ENCODE results near the gene CPTP. TPM values are rescaled to one million over a fixed set of nuclear protein-coding genes. Genes with fewer than 3 reads are reported as not detected.
A peak's percentile ranks its signal among the peaks of the same experiment; 100 is the strongest.

The CPTP gene
- total RNA-seq, 4 donors from 2014 or later: 15.4 to 44.9 (median 31.5) TPM

GRCh38 chr1:1299686-1300351, 24.8 kb upstream of the CPTP start:
- intact Hi-C loops (cut with DNase I): no loop called here
- WGBS: 98% methylated on average over 8 of the region's 22 CpGs

GRCh38 chr1:1300352-1300739, 24.3 kb upstream of the CPTP start:
- peaks cover 4 to 48% (median 37%) of the 10 kb centered on the region in 4 donors for H3K36me3 ChIP-seq
- no peaks in the 10 kb centered on the region for H3K9me3 ChIP-seq
- no peak overlapping the region for H3K4me3 ChIP-seq
- H3K27me3 ChIP-seq: no peaks in the 10 kb centered on the region
- intact Hi-C loops (cut with DNase I): no loop called here
- DNase-seq (ENCODE audit: extremely low spot score): no peak
- WGBS: 90% methylated on average over 9 of the region's 12 CpGs
- H3K27ac ChIP-seq (replicated peaks in 1 of 4): no peak overlapping the region
- H3K4me1 ChIP-seq: peaks cover 18 to 35% (median 24%) of the 10 kb centered on the region in 4 donors
- TF ChIP-seq, protein P1, sequence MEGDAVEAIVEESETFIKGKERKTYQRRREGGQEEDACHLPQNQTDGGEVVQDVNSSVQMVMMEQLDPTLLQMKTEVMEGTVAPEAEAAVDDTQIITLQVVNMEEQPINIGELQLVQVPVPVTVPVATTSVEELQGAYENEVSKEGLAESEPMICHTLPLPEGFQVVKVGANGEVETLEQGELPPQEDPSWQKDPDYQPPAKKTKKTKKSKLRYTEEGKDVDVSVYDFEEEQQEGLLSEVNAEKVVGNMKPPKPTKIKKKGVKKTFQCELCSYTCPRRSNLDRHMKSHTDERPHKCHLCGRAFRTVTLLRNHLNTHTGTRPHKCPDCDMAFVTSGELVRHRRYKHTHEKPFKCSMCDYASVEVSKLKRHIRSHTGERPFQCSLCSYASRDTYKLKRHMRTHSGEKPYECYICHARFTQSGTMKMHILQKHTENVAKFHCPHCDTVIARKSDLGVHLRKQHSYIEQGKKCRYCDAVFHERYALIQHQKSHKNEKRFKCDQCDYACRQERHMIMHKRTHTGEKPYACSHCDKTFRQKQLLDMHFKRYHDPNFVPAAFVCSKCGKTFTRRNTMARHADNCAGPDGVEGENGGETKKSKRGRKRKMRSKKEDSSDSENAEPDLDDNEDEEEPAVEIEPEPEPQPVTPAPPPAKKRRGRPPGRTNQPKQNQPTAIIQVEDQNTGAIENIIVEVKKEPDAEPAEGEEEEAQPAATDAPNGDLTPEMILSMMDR (IDR thresholded peaks at IDR 0.05): no peak
- TF ChIP-seq POLR2A (IDR thresholded peaks at IDR 0.05; ENCODE audit: low read depth): no peak
- TF ChIP-seq POLR2AphosphoS5 (IDR thresholded peaks at IDR 0.05): no peak
- no peak for TF ChIP-seq EP300 (IDR thresholded peaks at IDR 0.05)

More at GRCh38 chr1:1299686-1300351, 24.8 kb upstream of the CPTP start:
- H3K36me3 ChIP-seq: peaks cover 4 to 54% (median 42%) of the 10 kb centered on the region in 4 donors
- no peaks in the 10 kb centered on the region for H3K9me3 ChIP-seq
- peaks cover 13 to 30% (median 19%) of the 10 kb centered on the region in 4 donors for H3K4me1 ChIP-seq
- H3K27me3 ChIP-seq: no peaks in the 10 kb centered on the region
- no peak for DNase-seq (ENCODE audit: extremely low spot score)
- no peak overlapping the region for H3K4me3 ChIP-seq
- H3K27ac ChIP-seq (replicated peaks in 1 of 4): no peak overlapping the region
- TF ChIP-seq POLR2A (IDR thresholded peaks at IDR 0.05; ENCODE audit: low read depth): no peak
- TF ChIP-seq, protein P1 (IDR thresholded peaks at IDR 0.05): peak in 1 of 3 experiments; percentile 13

GRCh38 chr1:1302006-1302430, 22.6 kb upstream of the CPTP start:
- no peak overlapping the region for H3K4me3 ChIP-seq
- H3K27ac ChIP-seq (replicated peaks in 1 of 4): no peak overlapping the region
- no peaks in the 10 kb centered on the region for H3K9me3 ChIP-seq
- TF ChIP-seq POLR2A (IDR thresholded peaks at IDR 0.05; ENCODE audit: low read depth): no peak
- TF ChIP-seq, protein P1 (IDR thresholded peaks at IDR 0.05): peak in 1 of 3 experiments; percentile 48
- WGBS: 82% methylated on average over 2 of the region's 9 CpGs
- H3K27me3 ChIP-seq: no peaks in the 10 kb centered on the region
- intact Hi-C loops (cut with DNase I): no loop called here
- H3K36me3 ChIP-seq: peaks cover 0 to 32% (median 20%) of the 10 kb centered on the region in 4 donors
- no peak for DNase-seq (ENCODE audit: extremely low spot score)
- peaks cover 35 to 52% (median 41%) of the 10 kb centered on the region in 4 donors for H3K4me1 ChIP-seq

- intact Hi-C loops (cut with DNase I): no loop called here
- no peak for DNase-seq (ENCODE audit: extremely low spot score)
- TF ChIP-seq EP300 (IDR thresholded peaks at IDR 0.05) (no peak), POLR2A (IDR thresholded peaks at IDR 0.05; ENCODE audit: low read depth) (no peak), POLR2AphosphoS5 (IDR thresholded peaks at IDR 0.05) (no peak)
- TF ChIP-seq, protein P1 (IDR thresholded peaks at IDR 0.05): no peak
- Histone ChIP-seq H3K4me3 (no peak overlapping the region), H3K9me3 (no peaks in the 10 kb centered on the region), H3K4me1 (peaks cover 38 to 56% (median 45%) of the 10 kb centered on the region in 4 donors), H3K36me3 (peaks cover 0 to 26% (median 15%) of the 10 kb centered on the region in 4 donors), H3K27me3 (no peaks in the 10 kb centered on the region), H3K27ac (replicated peaks in 1 of 4) (peak overlapping the region in 1 of 4 donors; percentile 83)
- 58% methylated on average over 11 of the region's 31 CpGs for WGBS
These were observed 21.6 kb upstream of the CPTP start for GRCh38 chr1:1302951-1303509.

Measured in esophagus muscularis mucosa (tissue), 4 donors.